22Rv1 (cell line): ENCODE results near the gene L3MBTL4.

ENCODE experiments used
- CTCF ChIP-seq: fragments of 450-650 bp; IDR thresholded peaks from 2 replicates; pipeline ENCODE4 v1.5.1; 2017; ENCODE audit warnings: mild to moderate bottlenecking
- ZFX ChIP-seq: fragments of 450-650 bp; IDR thresholded peaks from 2 replicates; pipeline ENCODE4 v1.6.1; 2017; ENCODE audit warnings: antibody characterized with exemption, borderline replicate concordance

GRCh38 chr18:5982332-5982731 lies 432.4 kb downstream of the L3MBTL4 start:
- TF ChIP-seq CTCF, result no peak
- TF ChIP-seq ZFX, result no peak
